ENCODE results near the gene MAGI2. TPM values are rescaled to one million over a fixed set of nuclear protein-coding genes. Genes with fewer than 3 reads are reported as not detected.
"Not testable (repeated sequence)": the region's sequence is repeated elsewhere in the genome, so short reads cannot be mapped to it uniquely, and the experiment has no call there.

MAGI2 gene
- total and polyA plus RNA-seq, 2 experiments from 2014 or later = 16.8 to 24.7 TPM

GRCh38 chr7:79451580-79451979 is 1.9 kb downstream of the MAGI2 start:
- H3K4me3 ChIP-seq = peak overlapping the region; percentile 63
- H3K27ac ChIP-seq = no peak overlapping the region
- TF ChIP-seq CTCF (IDR thresholded peaks at IDR 0.05; ENCODE audit: low read depth, low read length) = no peak
- no peaks in the 10 kb centered on the region for H3K9me3 ChIP-seq (ENCODE audit: low read depth)
- H3K36me3 ChIP-seq = no peaks in the 10 kb centered on the region
- peaks cover 24% of the 10 kb centered on the region for H3K27me3 ChIP-seq
- no peak for DNase-seq (ENCODE audit: low read depth in 1 of 2, low spot score in 1 of 2)
- H3K4me1 ChIP-seq (ENCODE audit: low read depth) = no peaks in the 10 kb centered on the region

GRCh38 chr7:79442766-79443165 is 10.7 kb downstream of the MAGI2 start:
- H3K27ac ChIP-seq = not testable (repeated sequence)

GRCh38 chr7:79436378-79436777 is 17.1 kb downstream of the MAGI2 start:
- DNase-seq (ENCODE audit: low read depth in 1 of 2, low spot score in 1 of 2) = no peak
- H3K27ac ChIP-seq = no peak overlapping the region
- no peak for TF ChIP-seq CTCF (IDR thresholded peaks at IDR 0.05; ENCODE audit: low read depth, low read length)
- H3K4me1 ChIP-seq (ENCODE audit: low read depth) = no peaks in the 10 kb centered on the region
- no peaks in the 10 kb centered on the region for H3K27me3 ChIP-seq
- no peaks in the 10 kb centered on the region for H3K9me3 ChIP-seq (ENCODE audit: low read depth)
- no peak overlapping the region for H3K4me3 ChIP-seq
- no peaks in the 10 kb centered on the region for H3K36me3 ChIP-seq

More at GRCh38 chr7:79442766-79443165, 10.7 kb downstream of the MAGI2 start:
- DNase-seq (ENCODE audit: low read depth in 1 of 2, low spot score in 1 of 2) = peak in 1 of 2 donors; percentile 24
- not testable (repeated sequence) for H3K4me3 ChIP-seq; H3K4me1 ChIP-seq (ENCODE audit: low read depth); H3K27me3 ChIP-seq; H3K36me3 ChIP-seq; H3K9me3 ChIP-seq (ENCODE audit: low read depth)

DNA sequence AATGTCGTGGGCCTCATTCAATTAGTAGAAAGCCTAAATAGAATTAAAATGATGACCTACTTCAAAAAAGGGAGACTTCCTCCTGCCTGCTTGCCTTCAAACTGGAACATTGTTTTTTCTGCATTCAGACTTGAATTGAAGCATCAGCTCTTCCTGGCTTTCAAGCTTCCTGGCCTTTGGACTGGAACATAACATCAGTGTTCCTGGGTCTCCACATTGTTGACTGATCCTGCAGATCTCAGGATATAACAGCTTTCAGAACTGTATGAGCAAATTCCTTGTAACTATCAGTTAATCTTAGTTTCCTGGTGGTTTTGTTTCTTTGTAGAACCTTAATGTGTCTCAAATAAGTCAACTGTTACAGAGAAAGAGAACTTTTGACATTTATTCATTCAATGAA is 18.6 kb downstream of the MAGI2 start:
- TF ChIP-seq CTCF (IDR thresholded peaks at IDR 0.05; ENCODE audit: low read depth, low read length) = no peak
- Histone ChIP-seq H3K36me3 (no peaks in the 10 kb centered on the region), H3K27ac (no peak overlapping the region), H3K27me3 (no peaks in the 10 kb centered on the region), H3K4me1 (ENCODE audit: low read depth) (no peaks in the 10 kb centered on the region), H3K4me3 (no peak overlapping the region), H3K9me3 (ENCODE audit: low read depth) (no peaks in the 10 kb centered on the region)
- DNase-seq (ENCODE audit: low read depth in 1 of 2, low spot score in 1 of 2) = no peak

DNA sequence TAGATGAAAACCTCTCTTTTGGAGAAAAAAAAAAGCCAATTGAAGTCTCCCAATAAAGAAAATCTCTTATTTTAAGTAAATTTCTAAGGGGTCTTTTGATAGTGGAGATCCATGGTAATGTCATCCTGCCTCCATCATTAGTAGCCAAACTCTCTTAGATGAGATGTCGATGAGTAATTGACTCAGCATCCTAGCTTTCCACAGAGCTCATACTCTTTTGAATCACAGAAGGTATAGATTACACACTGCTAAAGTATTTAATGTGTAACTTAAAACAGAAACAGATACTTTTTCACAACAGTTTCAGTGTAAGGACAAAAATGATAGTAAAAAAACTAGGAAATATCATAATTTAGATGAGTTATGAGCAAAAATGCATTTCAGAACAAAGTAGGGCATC is 19.4 kb downstream of the MAGI2 start:
- DNase-seq (ENCODE audit: low read depth in 1 of 2, low spot score in 1 of 2) = no peak
- no peak for TF ChIP-seq CTCF (IDR thresholded peaks at IDR 0.05; ENCODE audit: low read depth, low read length)
- H3K4me1 ChIP-seq (ENCODE audit: low read depth) = no peaks in the 10 kb centered on the region

DNA sequence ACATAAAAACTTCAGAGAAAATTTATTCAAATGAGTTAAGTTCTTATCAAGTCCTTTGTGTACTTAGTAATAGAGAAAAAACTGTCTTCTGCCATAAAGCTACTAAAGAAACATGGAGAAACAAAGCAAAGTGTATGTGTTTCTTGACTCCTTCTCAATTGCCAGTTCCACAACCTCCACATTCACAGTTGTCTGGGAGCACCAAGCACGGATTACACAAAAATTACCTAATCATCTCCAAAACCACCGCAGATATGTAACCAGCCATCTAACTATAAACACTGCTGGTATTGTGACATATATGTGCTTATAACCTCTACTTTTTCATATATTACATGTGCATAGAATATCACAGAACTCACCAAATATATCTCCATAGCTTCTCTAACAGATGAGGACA is 23.1 kb downstream of the MAGI2 start:
- no peak overlapping the region for H3K4me3 ChIP-seq
- no peaks in the 10 kb centered on the region for H3K9me3 ChIP-seq (ENCODE audit: low read depth)
- no peak for DNase-seq (ENCODE audit: low read depth in 1 of 2, low spot score in 1 of 2)
- no peak overlapping the region for H3K27ac ChIP-seq
- no peak for TF ChIP-seq CTCF (IDR thresholded peaks at IDR 0.05; ENCODE audit: low read depth, low read length)
- H3K36me3 ChIP-seq = no peaks in the 10 kb centered on the region
- H3K4me1 ChIP-seq (ENCODE audit: low read depth) = no peaks in the 10 kb centered on the region
- no peaks in the 10 kb centered on the region for H3K27me3 ChIP-seq

More for the DNA sequence above, 19.4 kb downstream of the MAGI2 start:
- H3K27ac ChIP-seq = no peak overlapping the region
- H3K4me3 ChIP-seq = no peak overlapping the region
- H3K27me3 ChIP-seq = no peaks in the 10 kb centered on the region
- H3K9me3 ChIP-seq (ENCODE audit: low read depth) = no peaks in the 10 kb centered on the region
- H3K36me3 ChIP-seq = no peaks in the 10 kb centered on the region

All from cardiac muscle cell (in vitro differentiated cells and primary cell).